GM23338 (cell line): ENCODE data around the gene KAT8. TPM values are rescaled to one million over a fixed set of nuclear protein-coding genes. Genes with fewer than 3 reads are reported as not detected.

Source experiments
- ATAC-seq: fragments of 200-7000 bp; cut with Tn5 transposase; 3 replicates; pipeline ENCODE4 v1.9.1; 2020
- DNase-seq: peaks from one replicate; pipeline ENCODE4 v3.0.0-alpha.2; 2015; ENCODE audit warnings: low spot score
- H2AFZ ChIP-seq: fragments of 200-600 bp; sonication (generic); 2 replicates; pipeline ENCODE4 v1.8.0; 2016; ENCODE audit warnings: antibody characterized with exemption, mild to moderate bottlenecking, moderate library complexity
- H3F3A ChIP-seq: fragments of 200-600 bp; sonication (generic); replicated peaks from 2 replicates; pipeline ENCODE4 v1.8.0; 2017; ENCODE audit warnings: antibody characterized with exemption, mixed run types, low read depth
- H3K27ac ChIP-seq: fragments of 200-600 bp; sonication (generic); 2 replicates; pipeline ENCODE4 v1.6.1; 2016; ENCODE audit warnings: low read depth
- H3K27me3 ChIP-seq: fragments of 200-600 bp; sonication (generic); 2 replicates; pipeline ENCODE4 v1.8.0; 2016; ENCODE audit warnings: mild to moderate bottlenecking, mixed run types, moderate library complexity; ENCODE audit not compliant: insufficient read depth
- H3K36me3 ChIP-seq: fragments of 200-600 bp; sonication (generic); 2 replicates; pipeline ENCODE4 v1.8.0; 2016; ENCODE audit warnings: mild to moderate bottlenecking; ENCODE audit not compliant: insufficient read depth
- H3K4me1 ChIP-seq: fragments of 200-600 bp; sonication (generic); 2 replicates; pipeline ENCODE4 v1.8.0; 2016; ENCODE audit warnings: mild to moderate bottlenecking, moderate library complexity; ENCODE audit not compliant: insufficient read depth
- H3K4me2 ChIP-seq: fragments of 200-600 bp; sonication (generic); 2 replicates; pipeline ENCODE4 v1.7.1; 2017; ENCODE audit warnings: mixed run types
- H3K4me3 ChIP-seq: fragments of 200-600 bp; sonication (generic); 2 replicates; pipeline ENCODE4 v1.6.1; 2016; ENCODE audit warnings: mixed run types
- H3K79me2 ChIP-seq: fragments of 200-600 bp; sonication (generic); replicated peaks from 2 replicates; pipeline ENCODE4 v1.8.0; 2017; ENCODE audit warnings: mild to moderate bottlenecking; ENCODE audit not compliant: insufficient read depth
- H3K9me2 ChIP-seq: fragments of 200-600 bp; sonication (generic); 2 replicates; pipeline ENCODE4 v1.8.0; 2017; ENCODE audit not compliant: insufficient read depth
- H4K20me1 ChIP-seq: fragments of 200-600 bp; sonication (generic); replicated peaks from 2 replicates; pipeline ENCODE4 v1.8.0; 2017; ENCODE audit warnings: mild to moderate bottlenecking; ENCODE audit not compliant: insufficient read depth
- H3K27ac Mint-ChIP-seq: 2 replicates; pipeline ENCODE4 v1.8.0; 2020; ENCODE audit warnings: inconsistent platforms, mild to moderate bottlenecking, moderate library complexity, mixed read lengths
- H3K27me3 Mint-ChIP-seq: 3 replicates; pipeline ENCODE4 v1.8.0; 2022; ENCODE audit warnings: low read depth, mild to moderate bottlenecking, moderate library complexity, mixed read lengths, inconsistent platforms; ENCODE audit not compliant: insufficient read depth, poor library complexity
- H3K36me3 Mint-ChIP-seq: 3 replicates; pipeline ENCODE4 v1.8.0; 2021; ENCODE audit warnings: low read depth, mild to moderate bottlenecking, inconsistent platforms, moderate library complexity, mixed read lengths
- H3K4me1 Mint-ChIP-seq: 3 replicates; pipeline ENCODE4 v1.8.0; 2020; ENCODE audit warnings: mild to moderate bottlenecking, inconsistent platforms, mixed read lengths
- H3K4me3 Mint-ChIP-seq: 3 replicates; pipeline ENCODE4 v1.8.0; 2021; ENCODE audit warnings: moderate library complexity, mild to moderate bottlenecking, inconsistent platforms, mixed read lengths
- H3K9me3 Mint-ChIP-seq: 3 replicates; pipeline ENCODE4 v1.8.0; 2020; ENCODE audit warnings: moderate library complexity, mild to moderate bottlenecking, inconsistent platforms, mixed read lengths
- CTCF ChIP-seq, 2 experiments: fragments of 200-600 bp in 1 of 2; sonication (generic) in 1 of 2; conservative IDR thresholded peaks; 2 replicates each; pipeline versions ENCODE4 v1.5.1 to v1.6.1; 2016 to 2017; ENCODE audit warnings: antibody characterized with exemption in 2 of 2, low read depth in 2 of 2, mild to moderate bottlenecking in 2 of 2, moderate library complexity in 1 of 2
- ZNF462 ChIP-seq: fragments of 250-450 bp; sonication (Bioruptor Pico); IDR thresholded peaks from 2 replicates; pipeline ENCODE4 v1.5.0; 2020; ENCODE audit warnings: mild to moderate bottlenecking, moderate library complexity
- polyA plus RNA-seq: library from polyadenylated mRNA; unstranded; fragments of >200 nt; fragmentation: Nextera tagmentation; extraction: Ambion mirVana; gene quantifications from 2 replicates; pipeline ENCODE4 v1.2.1, GENCODE V29; 2016
- total RNA-seq: library from RNA; depleted of rRNA; stranded (reverse); fragments of >200 nt; shearing (Covaris generic); gene quantifications from 2 replicates; pipeline ENCODE4 v1.2.3, GENCODE V29; 2014
- TF ChIP-seq, protein P1 (sequence below): IDR thresholded peaks from 2 replicates; pipeline ENCODE4 v1.6.1; 2016; ENCODE audit warnings: antibody characterized with exemption

Gene KAT8
- total and polyA plus RNA-seq, 2 experiments from 2014 or later: 47.6 to 85.4 TPM

GRCh38 chr16:31085411-31085810 is 32.1 kb upstream of the KAT8 start:
- Histone ChIP-seq H4K20me1 (no peaks in the 10 kb centered on the region; the same call in 1 of the 2 replicates), H3K27ac (no peak overlapping the region), H3K27me3 (no peaks in the 10 kb centered on the region), H3K9me2 (no peaks in the 10 kb centered on the region), H2AFZ (no peak overlapping the region), H3F3A (no peaks in the 10 kb centered on the region), H3K4me1 (no peaks in the 10 kb centered on the region), H3K36me3 (no peaks in the 10 kb centered on the region), H3K4me2 (no peak overlapping the region), H3K79me2 (no peaks in the 10 kb centered on the region), H3K4me3 (no peak overlapping the region)
- TF ChIP-seq CTCF (conservative IDR thresholded peaks at IDR 0.05; ENCODE audit: low read depth in 2 of 2) (no peak), ZNF462 (no peak)
- TF ChIP-seq, protein P1, sequence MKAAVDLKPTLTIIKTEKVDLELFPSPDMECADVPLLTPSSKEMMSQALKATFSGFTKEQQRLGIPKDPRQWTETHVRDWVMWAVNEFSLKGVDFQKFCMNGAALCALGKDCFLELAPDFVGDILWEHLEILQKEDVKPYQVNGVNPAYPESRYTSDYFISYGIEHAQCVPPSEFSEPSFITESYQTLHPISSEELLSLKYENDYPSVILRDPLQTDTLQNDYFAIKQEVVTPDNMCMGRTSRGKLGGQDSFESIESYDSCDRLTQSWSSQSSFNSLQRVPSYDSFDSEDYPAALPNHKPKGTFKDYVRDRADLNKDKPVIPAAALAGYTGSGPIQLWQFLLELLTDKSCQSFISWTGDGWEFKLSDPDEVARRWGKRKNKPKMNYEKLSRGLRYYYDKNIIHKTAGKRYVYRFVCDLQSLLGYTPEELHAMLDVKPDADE: no peak
- Mint-ChIP-seq H3K36me3 (peaks cover 22% of the 10 kb centered on the region), H3K9me3 (no peaks in the 10 kb centered on the region), H3K27me3 (peaks cover 16% of the 10 kb centered on the region), H3K4me1 (peaks cover 5% of the 10 kb centered on the region; the same call in 1 of the 3 replicates), H3K4me3 (no peak overlapping the region; the same call in 2 of the 3 replicates), H3K27ac (no peak overlapping the region)
- ATAC-seq (no peak), DNase-seq (no peak)
